HG03432 (cell line): ENCODE data around the gene ZNF552.
A peak's percentile ranks its signal among the peaks of the same experiment; 100 is the strongest.
"Not testable (repeated sequence)": the region's sequence is repeated elsewhere in the genome, so short reads cannot be mapped to it uniquely, and the experiment has no call there.

Experiments
- ATAC-seq: cut with Tn5 transposase; IDR thresholded peaks from one replicate; pipeline ENCODE4 v1.9.1; 2021; ENCODE audit warnings: mild to moderate bottlenecking, moderate library complexity; ENCODE audit not compliant: unreplicated experiment

Gene ZNF552

GRCh38 chr19:57814505-57815246 lies at the start of gene ZNF552:
ZNF552 (minus strand) TSS chr19:57814913; CDS start chr19:57814743, 170 bp downstream.
- peak; percentile 73 for ATAC-seq

DNA sequence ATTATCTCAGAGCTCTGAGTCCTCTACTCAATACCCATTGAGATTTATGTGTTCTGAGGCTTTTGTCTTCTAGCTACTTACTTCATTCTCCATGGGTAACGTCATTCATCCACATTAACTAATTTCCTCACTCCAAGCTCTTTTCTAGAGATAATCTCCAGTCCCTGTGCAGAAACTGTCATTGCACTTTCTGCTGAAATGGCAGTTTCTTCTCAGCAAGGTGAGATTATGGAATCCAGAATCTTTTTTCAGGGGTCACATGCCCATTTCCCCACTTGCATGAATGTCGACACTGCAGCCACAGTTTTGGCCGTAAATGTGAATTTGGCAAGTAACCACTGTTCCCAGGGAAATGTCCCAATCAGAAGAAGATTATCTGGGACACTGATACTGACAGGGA lies 47.6 kb upstream of the ZNF552 start:
- not testable (repeated sequence) for ATAC-seq

GRCh38 chr19:57854117-57854516 lies 39.4 kb upstream of the ZNF552 start:
- not testable (repeated sequence) for ATAC-seq

GRCh38 chr19:57851812-57852603 lies 37.3 kb upstream of the ZNF552 start:
- not testable (repeated sequence) for ATAC-seq

GRCh38 chr19:57850553-57851017 lies 35.9 kb upstream of the ZNF552 start:
- no peak for ATAC-seq

- peak; percentile 93 for ATAC-seq
Observed at GRCh38 chr19:57849666-57850473, 35.2 kb upstream of the ZNF552 start, which contains the start of gene ZNF587. ZNF587 (plus strand) TSS chr19:57849859; CDS start chr19:57850039, 180 bp downstream.

- peak; percentile 27 for ATAC-seq
Observed at GRCh38 chr19:57849162-57849665, 34.5 kb upstream of the ZNF552 start.

DNA sequence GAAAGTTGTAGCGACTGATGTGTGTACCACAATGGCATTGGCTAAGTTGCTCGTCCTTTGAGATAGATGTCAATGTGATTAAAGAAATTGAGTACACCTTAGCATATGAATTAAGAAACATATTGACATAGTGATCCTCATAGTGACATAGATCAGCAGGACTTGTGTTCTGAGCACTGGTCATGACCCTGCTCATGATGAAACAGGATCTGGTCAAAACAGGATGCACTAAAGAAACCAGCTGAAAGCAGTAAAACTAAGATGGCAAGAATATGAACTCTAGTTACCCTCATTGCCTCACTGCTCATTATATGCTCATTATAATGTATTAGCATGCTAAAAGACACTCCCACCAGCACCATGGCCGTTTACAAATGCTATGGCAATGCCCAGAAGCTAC lies 32.5 kb upstream of the ZNF552 start:
- ATAC-seq = not testable (repeated sequence)

GRCh38 chr19:57841122-57841763 lies 26.5 kb upstream of the ZNF552 start:
- no peak for ATAC-seq

DNA sequence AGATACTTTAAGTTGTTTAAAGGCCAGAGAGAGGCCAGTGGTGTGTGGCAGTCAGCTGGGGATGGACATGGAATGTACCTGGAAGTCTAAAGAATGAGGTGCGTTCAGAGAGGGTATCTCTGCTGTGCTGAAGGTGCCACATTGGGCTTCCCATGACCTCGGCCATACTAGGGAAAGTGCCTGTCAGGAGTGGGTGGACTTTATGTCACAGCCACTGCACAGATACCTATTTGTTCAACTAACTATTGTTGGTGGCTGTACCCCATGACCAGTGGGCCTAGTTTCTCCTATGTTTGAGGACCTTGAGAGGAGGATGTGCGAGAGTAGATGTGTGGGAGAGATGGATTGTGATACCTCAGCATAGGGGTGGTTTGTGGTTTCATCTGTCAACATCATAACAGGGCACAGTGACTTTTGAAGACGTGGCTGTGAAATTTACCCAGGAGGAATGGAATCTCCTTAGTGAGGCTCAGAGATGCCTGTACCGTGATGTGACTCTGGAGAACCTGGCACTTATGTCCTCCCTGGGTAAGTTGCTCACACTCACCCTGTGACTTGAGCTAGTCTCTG lies 24.0 kb upstream of the ZNF552 start:
- not testable (repeated sequence) for ATAC-seq

DNA sequence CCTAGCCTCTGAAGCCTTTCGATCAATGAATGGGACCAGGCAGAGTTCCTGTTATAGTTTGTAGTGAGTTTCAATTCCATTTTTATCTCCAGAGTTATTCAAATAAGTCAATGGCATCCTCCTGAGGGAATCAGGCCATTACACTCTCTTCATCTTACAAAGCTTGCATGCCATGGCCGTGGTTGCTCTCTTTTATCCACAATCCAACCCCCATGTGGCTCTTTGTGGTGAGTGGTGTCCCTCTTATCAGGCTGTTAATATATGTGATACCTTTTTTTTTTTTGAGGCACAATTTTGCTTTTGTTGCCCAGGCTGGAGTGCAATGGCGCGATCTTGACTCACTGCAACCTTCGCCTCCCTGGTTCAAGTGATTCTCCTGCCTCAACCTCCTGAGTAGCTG lies 22.3 kb upstream of the ZNF552 start:
- not testable (repeated sequence) for ATAC-seq

- no peak for ATAC-seq
Observed at GRCh38 chr19:57830071-57830602, 15.4 kb upstream of the ZNF552 start, which contains the start of gene ZNF587B. ZNF587B (plus strand) TSS chr19:57830299; CDS start chr19:57830529, 230 bp downstream.

DNA sequence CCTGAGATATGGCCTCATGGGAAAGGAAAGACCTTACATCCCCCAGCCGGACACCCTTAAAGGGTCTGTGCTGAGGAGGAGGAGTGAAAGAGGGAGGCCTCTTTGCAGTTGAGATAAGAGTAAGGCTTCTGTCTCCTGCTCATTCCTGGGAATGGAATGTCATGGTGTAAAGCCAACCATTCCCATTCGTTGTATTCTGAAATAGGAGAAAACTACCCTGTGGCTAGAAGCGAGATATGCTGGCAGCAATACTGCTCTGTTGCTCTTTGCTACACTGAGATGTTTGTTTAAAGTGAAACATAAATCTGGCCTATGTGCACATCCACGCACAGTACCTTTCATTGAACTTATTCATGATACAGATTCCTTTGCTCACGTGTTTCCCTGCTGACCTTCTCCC lies 14.6 kb upstream of the ZNF552 start:
- no peak for ATAC-seq

DNA sequence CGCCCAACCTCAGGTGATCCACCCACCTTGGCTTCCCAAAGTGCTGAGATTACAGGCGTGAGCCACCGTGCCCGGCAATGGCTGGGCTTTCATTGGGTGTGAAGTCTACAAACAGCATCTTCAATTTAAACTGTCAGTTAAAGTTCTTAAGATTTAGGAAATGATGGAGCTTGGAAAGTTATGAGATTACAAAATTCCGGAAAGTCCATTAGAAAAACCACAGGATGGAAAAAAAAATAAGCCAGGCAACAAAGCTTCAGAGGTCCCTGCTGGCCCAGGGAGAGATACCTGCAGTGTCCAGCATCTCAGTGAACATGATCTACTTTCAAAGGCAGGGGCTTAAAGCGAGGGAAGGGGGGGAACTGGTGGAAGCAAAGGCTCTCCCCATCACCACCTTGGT lies 10.8 kb upstream of the ZNF552 start:
- ATAC-seq = no peak

DNA sequence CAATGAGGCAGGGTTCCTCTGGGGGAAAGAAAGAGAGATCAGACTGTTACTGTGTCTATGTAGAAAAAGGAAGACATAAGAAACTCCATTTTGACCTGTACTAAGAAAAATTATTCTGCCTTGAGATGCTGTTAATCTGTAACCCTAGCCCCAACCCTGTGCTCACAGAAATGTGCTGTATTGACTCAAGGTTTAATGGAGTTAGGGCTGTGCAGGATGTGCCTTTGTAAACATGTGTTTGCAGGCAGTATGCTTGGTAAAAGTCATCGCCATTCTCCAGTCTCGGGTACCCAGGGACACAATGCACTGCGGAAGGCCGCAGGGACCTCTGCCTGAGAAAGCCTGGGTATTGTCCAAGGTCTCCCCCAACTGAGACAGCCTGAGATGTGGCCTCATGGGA lies 8.9 kb upstream of the ZNF552 start:
- ATAC-seq = not testable (repeated sequence)

GRCh38 chr19:57823155-57823554 lies 8.4 kb upstream of the ZNF552 start:
- not testable (repeated sequence) for ATAC-seq

GRCh38 chr19:57821501-57821900 lies 6.8 kb upstream of the ZNF552 start:
- not testable (repeated sequence) for ATAC-seq

GRCh38 chr19:57821095-57821494 lies 6.4 kb upstream of the ZNF552 start:
- ATAC-seq = not testable (repeated sequence)

GRCh38 chr19:57820599-57820998 lies 5.9 kb upstream of the ZNF552 start:
- no peak for ATAC-seq
